HG03558 (cell line): ENCODE results near the gene OR2J2.
"Not testable (repeated sequence)": the region's sequence is repeated elsewhere in the genome, so short reads cannot be mapped to it uniquely, and the experiment has no call there.

Experiments used
- ATAC-seq: cut with Tn5 transposase; IDR thresholded peaks from one replicate; pipeline ENCODE4 v1.9.1; 2021; ENCODE audit warnings: moderate number of reproducible peaks; ENCODE audit not compliant: unreplicated experiment; ENCODE audit errors: extremely low read depth

OR2J2 gene

GRCh38 chr6:29217242-29217641 is 46.5 kb downstream of the OR2J2 start:
- not testable (repeated sequence) for ATAC-seq

GRCh38 chr6:29218056-29218455 is 47.3 kb downstream of the OR2J2 start:
- not testable (repeated sequence) for ATAC-seq
